RWPE2 (cell line): ENCODE results near the gene ACOXL.

ENCODE experiments used
- ATAC-seq: fragments of 200-7000 bp; cut with Tn5 transposase; 3 replicates; pipeline ENCODE4 v1.9.1; 2021; ENCODE audit warnings: low read depth
- DNase-seq: peaks from one replicate; pipeline ENCODE4 v3.0.0-alpha.2; 2020; ENCODE audit warnings: low spot score
- H3K27ac ChIP-seq: fragments of 450-650 bp; 2 replicates; pipeline ENCODE4 v1.5.1; 2017; ENCODE audit warnings: mild to moderate bottlenecking; ENCODE audit not compliant: poor library complexity, severe bottlenecking
- H3K27me3 ChIP-seq: fragments of 250-450 bp; sonication (Bioruptor Pico); 2 replicates; pipeline ENCODE4 v1.5.1; 2021; ENCODE audit warnings: mild to moderate bottlenecking, moderate library complexity; ENCODE audit not compliant: insufficient read depth, poor library complexity, severe bottlenecking
- H3K36me3 ChIP-seq: fragments of 250-450 bp; sonication (Bioruptor Pico); 2 replicates; pipeline ENCODE4 v1.5.1; 2020; ENCODE audit warnings: low read depth, mild to moderate bottlenecking, moderate library complexity
- H3K4me1 ChIP-seq: fragments of 250-450 bp; sonication (Bioruptor Pico); 2 replicates; pipeline ENCODE4 v1.5.1; 2021; ENCODE audit warnings: mild to moderate bottlenecking, moderate library complexity; ENCODE audit not compliant: insufficient read depth, poor library complexity, severe bottlenecking
- H3K4me3 ChIP-seq: fragments of 250-450 bp; sonication (Bioruptor Pico); 2 replicates; pipeline ENCODE4 v1.5.1; 2021; ENCODE audit warnings: mild to moderate bottlenecking, moderate library complexity; ENCODE audit not compliant: severe bottlenecking
- H3K9me3 ChIP-seq: fragments of 250-450 bp; sonication (Bioruptor Pico); 2 replicates; pipeline ENCODE4 v1.5.1; 2021; ENCODE audit warnings: mild to moderate bottlenecking, moderate library complexity; ENCODE audit not compliant: severe bottlenecking
- CTCF ChIP-seq: fragments of 450-650 bp; IDR thresholded peaks from one replicate; pipeline ENCODE4 v1.5.1; 2017; ENCODE audit warnings: mild to moderate bottlenecking, moderate library complexity; ENCODE audit not compliant: poor library complexity, severe bottlenecking

ACOXL gene

GRCh38 chr2:111022633-111023032 is 290.3 kb downstream of the ACOXL start:
- Histone ChIP-seq H3K36me3 (no peaks in the 10 kb centered on the region), H3K9me3 (no peaks in the 10 kb centered on the region), H3K4me3 (no peak overlapping the region), H3K27me3 (peaks cover 6% of the 10 kb centered on the region), H3K27ac (no peak overlapping the region), H3K4me1 (no peaks in the 10 kb centered on the region)
- no peak for TF ChIP-seq CTCF
- DNase-seq (no peak), ATAC-seq (no peak)

- DNase-seq (no peak), ATAC-seq (no peak)
- Histone ChIP-seq H3K27me3 (peaks cover 6% of the 10 kb centered on the region), H3K4me3 (no peak overlapping the region), H3K36me3 (no peaks in the 10 kb centered on the region), H3K4me1 (no peaks in the 10 kb centered on the region), H3K9me3 (no peaks in the 10 kb centered on the region), H3K27ac (no peak overlapping the region)
- TF ChIP-seq CTCF, result no peak
Observed at GRCh38 chr2:111024496-111024895, 292.1 kb downstream of the ACOXL start.

GRCh38 chr2:111025288-111025687 is 292.9 kb downstream of the ACOXL start:
- ATAC-seq (no peak), DNase-seq (no peak)
- Histone ChIP-seq H3K27ac (no peak overlapping the region), H3K9me3 (no peaks in the 10 kb centered on the region), H3K27me3 (peaks cover 6% of the 10 kb centered on the region), H3K36me3 (no peaks in the 10 kb centered on the region), H3K4me3 (no peak overlapping the region), H3K4me1 (no peaks in the 10 kb centered on the region)
- no peak for TF ChIP-seq CTCF

GRCh38 chr2:111028720-111029119 is 296.3 kb downstream of the ACOXL start:
- Histone ChIP-seq H3K4me1 (peaks cover 11% of the 10 kb centered on the region), H3K36me3 (no peaks in the 10 kb centered on the region), H3K9me3 (no peaks in the 10 kb centered on the region), H3K4me3 (no peak overlapping the region), H3K27me3 (peaks cover 6% of the 10 kb centered on the region), H3K27ac (no peak overlapping the region)
- no peak for TF ChIP-seq CTCF
- ATAC-seq (no peak), DNase-seq (no peak)

- Histone ChIP-seq H3K4me3 (no peak overlapping the region), H3K27me3 (peaks cover 6% of the 10 kb centered on the region), H3K9me3 (no peaks in the 10 kb centered on the region), H3K4me1 (peaks cover 11% of the 10 kb centered on the region), H3K36me3 (no peaks in the 10 kb centered on the region), H3K27ac (no peak overlapping the region)
- DNase-seq (no peak), ATAC-seq (no peak)
- TF ChIP-seq CTCF, result no peak
Observed at GRCh38 chr2:111029181-111029927, 297.0 kb downstream of the ACOXL start.
